GM12878 (cell line): ENCODE data around the gene C16orf74. TPM values are rescaled to one million over a fixed set of nuclear protein-coding genes. Genes with fewer than 3 reads are reported as not detected.

ENCODE experiments used
- ATAC-seq: fragments of 200-7000 bp; cut with Tn5 transposase; 3 replicates; pipeline ENCODE4 v1.9.1; 2020; ENCODE audit warnings: mild to moderate bottlenecking, moderate library complexity
- BruUV-seq: library from RNA; stranded (reverse); fragments of 400-500 nt; replicated peaks from 2 replicates; lab custom pipeline; 2021; lab: Mats Ljungman, UMichigan
- CTCF ChIA-PET: fragments of 300-600 bp; sonication (Branson Sonifier 250); formaldehyde crosslinking; extraction: SDS; loops from one replicate; lab custom pipeline; 2021; ENCODE audit warnings: inconsistent platforms; lab: Yijun Ruan, JAX
- POLR2A ChIA-PET: fragments of 350-600 bp; formaldehyde crosslinking; extraction: SDS; loops from one replicate; lab custom pipeline; 2021; ENCODE audit warnings: inconsistent platforms; lab: Charles Lee
- RAD21 ChIA-PET: fragments of 300-600 bp; sonication (Branson Sonifier 250); formaldehyde crosslinking; loops from one replicate; lab custom pipeline; 2023; ENCODE audit warnings: antibody characterized with exemption; ENCODE audit not compliant: unreplicated experiment; lab: Charles Lee
- SMC1A ChIA-PET: fragments of 300-600 bp; sonication (Branson Sonifier 250); formaldehyde crosslinking; loops from one replicate; lab custom pipeline; 2023; ENCODE audit not compliant: unreplicated experiment, uncharacterized antibody; lab: Charles Lee
- DNase-seq: peaks from one replicate; pipeline ENCODE4 v3.0.0-alpha.2; 2011; ENCODE audit warnings: low read depth, low spot score
- FAIRE-seq: peaks from 3 replicates; lab custom pipeline; 2011; peaks lifted over from hg19 to GRCh38; lab: Jason Lieb, UNC
- H2AFZ ChIP-seq: 2 replicates; pipeline ENCODE4 v1.6.0; 2011; ENCODE audit warnings: low read depth, low read length, control low read depth; ENCODE audit not compliant: control insufficient read depth
- H3K27ac ChIP-seq: 2 replicates; pipeline ENCODE4 v1.5.1; 2011; ENCODE audit warnings: control low read depth; ENCODE audit not compliant: control insufficient read depth, insufficient read depth
- H3K27me3 ChIP-seq, 2 experiments: replicated peaks in 1 of 2; 2 replicates each; pipeline versions ENCODE4 v1.6.0 to v1.6.1; 2011; ENCODE audit warnings: low read length in 1 of 2; ENCODE audit not compliant: control insufficient read depth in 2 of 2, insufficient read depth in 2 of 2
- H3K36me3 ChIP-seq, 2 experiments: 2 replicates each; pipeline ENCODE4 v1.5.1; 2011; ENCODE audit warnings: low read length in 1 of 2; ENCODE audit not compliant: control insufficient read depth in 2 of 2, insufficient read depth in 2 of 2
- H3K4me1 ChIP-seq: 2 replicates; pipeline ENCODE4 v1.6.1; 2011; ENCODE audit warnings: mild to moderate bottlenecking, low read length, moderate library complexity, mixed read lengths; ENCODE audit not compliant: control insufficient read depth, insufficient read depth
- H3K4me2 ChIP-seq: 2 replicates; pipeline ENCODE4 v1.6.0; 2011; ENCODE audit warnings: control low read depth; ENCODE audit not compliant: control insufficient read depth, insufficient read depth
- H3K4me3 ChIP-seq: fragments of 200-600 bp; sonication (generic); 2 replicates; pipeline ENCODE4 v1.5.1; 2016
- H3K79me2 ChIP-seq: 2 replicates; pipeline ENCODE4 v1.6.0; 2011; ENCODE audit warnings: low read length; ENCODE audit not compliant: control insufficient read depth, insufficient read depth
- H3K9ac ChIP-seq: 2 replicates; pipeline ENCODE4 v1.8.0; 2011; ENCODE audit warnings: low read length, control low read depth, mixed read lengths; ENCODE audit not compliant: control insufficient read depth, insufficient read depth
- H3K9me3 ChIP-seq: replicated peaks from 3 replicates; pipeline ENCODE4 v1.5.1; 2011; ENCODE audit warnings: mild to moderate bottlenecking, low read length; ENCODE audit not compliant: control insufficient read depth, insufficient read depth
- H4K20me1 ChIP-seq: 2 replicates; pipeline ENCODE4 v1.6.0; 2011; ENCODE audit not compliant: control insufficient read depth, insufficient read depth
- BHLHE40 ChIP-seq, 2 experiments: fragments of 450-650 bp in 1 of 2; IDR thresholded peaks; 2 replicates each; pipeline ENCODE4 v1.6.1; 2011 to 2017; ENCODE audit warnings: low read depth in 2 of 2, borderline replicate concordance in 1 of 2, improper control_type of control experiment in 1 of 2, low read length in 1 of 2, mild to moderate bottlenecking in 1 of 2
- CHD4 ChIP-seq: fragments of 200-600 bp; sonication (generic); IDR thresholded peaks from 2 replicates; pipeline ENCODE4 v1.6.1; 2016; ENCODE audit warnings: mild to moderate bottlenecking
- E2F8 ChIP-seq: fragments of 450-650 bp; IDR thresholded peaks from 2 replicates; pipeline ENCODE4 v1.6.1; 2018; ENCODE audit warnings: mild to moderate bottlenecking, low read depth, moderate library complexity; ENCODE audit not compliant: partially characterized antibody
- HCFC1 ChIP-seq: fragments of 150-350 bp; IDR thresholded peaks from 2 replicates; pipeline ENCODE4 v1.6.1; 2014; ENCODE audit warnings: low read length
- IKZF1 ChIP-seq: fragments of 450-650 bp; conservative IDR thresholded peaks from 2 replicates; pipeline ENCODE4 v1.6.1; 2017; ENCODE audit warnings: antibody characterized with exemption, mild to moderate bottlenecking
- IRF4 ChIP-seq: IDR thresholded peaks from 2 replicates; pipeline ENCODE4 v1.6.1; 2011; ENCODE audit warnings: low read depth, low read length
- NR2C2 ChIP-seq: IDR thresholded peaks from 2 replicates; pipeline ENCODE4 v1.6.1; 2011; ENCODE audit warnings: borderline replicate concordance, low read depth; ENCODE audit not compliant: control insufficient read depth, insufficient read length
- NRF1 ChIP-seq: conservative IDR thresholded peaks from 2 replicates; pipeline ENCODE4 v1.6.1; 2011; ENCODE audit warnings: mild to moderate bottlenecking, low read depth, low read length, improper control_type of control experiment
- SP1 ChIP-seq: IDR thresholded peaks from one replicate; pipeline ENCODE4 v1.6.1; 2011; ENCODE audit warnings: low read depth, low read length
- STAT1 ChIP-seq: fragments of 450-650 bp; conservative IDR thresholded peaks from 2 replicates; pipeline ENCODE4 v1.6.1; 2014; ENCODE audit warnings: antibody characterized with exemption, mild to moderate bottlenecking
- USF1 ChIP-seq: IDR thresholded peaks from 2 replicates; pipeline ENCODE4 v1.6.1; 2011; ENCODE audit warnings: borderline replicate concordance, low read depth, mild to moderate bottlenecking, moderate library complexity, mixed read lengths, low read length; ENCODE audit not compliant: insufficient read depth; ENCODE audit errors: extremely low read length
- ZBTB40 ChIP-seq: fragments of 450-650 bp; IDR thresholded peaks from 2 replicates; pipeline ENCODE4 v1.6.1; 2016; ENCODE audit warnings: mild to moderate bottlenecking, moderate library complexity, borderline replicate concordance
- ZZZ3 ChIP-seq: IDR thresholded peaks from 2 replicates; pipeline ENCODE4 v1.6.1; 2011; ENCODE audit warnings: low read depth; ENCODE audit not compliant: control insufficient read depth, insufficient read length
- WGBS: methylation state at CpG from one replicate; pipeline ENCODE4 v1.1.6; 2016; ENCODE audit warnings: low lambda C conversion rate; ENCODE audit not compliant: insufficient replicate concordance, insufficient coverage; ENCODE audit errors: missing lambda C conversion rate; 5-methylcytosine and 5-hydroxymethylcytosine counted together
- in situ Hi-C: fragments of 300-500 bp; cut with MboI; formaldehyde crosslinking; loops from 9 replicates; pipeline ENCODE4 v1.14.3; 2018; ENCODE audit warnings: mixed read lengths
- intact Hi-C: fragments of 100-400 bp; cut with micrococcal nuclease; formaldehyde crosslinking; loops from one replicate; pipeline ENCODE4 v1.14.2; 2022; ENCODE audit not compliant: unreplicated experiment
- polyA plus RNA-seq, 11 experiments: library from polyadenylated mRNA; depleted of rRNA in 4 of 11; unstranded in 6 of 11; stranded (reverse) in 5 of 11; fragments of >200 nt; fragmentation: Nextera tagmentation in 4 of 11; fragmentation: Illumina TruSeq in 1 of 11; extraction: Ambion mirVana in 4 of 11; extraction: Trizol in 1 of 11; gene quantifications; 1 replicate in 1 of 11; 2 replicates in 10 of 11; pipeline versions ENCODE4 v1.2.1 to v1.2.3, GENCODE V29; 2011 to 2016; ENCODE audit warnings: inconsistent platforms in 2 of 11, missing spikeins in 2 of 11, low read depth in 1 of 11
- total RNA-seq, 4 experiments: library from RNA; depleted of rRNA in 3 of 4; stranded (reverse); fragments of >200 nt in 3 of 4; fragmentation: Illumina TruSeq in 1 of 4; extraction: Trizol in 1 of 4; gene quantifications; 2 replicates each; pipeline versions ENCODE4 v1.2.1 to v1.2.3, GENCODE V29; 2013 to 2021
- TF ChIP-seq, protein P1 (sequence below): IDR thresholded peaks from 2 replicates; pipeline ENCODE4 v1.6.1; 2011; ENCODE audit warnings: low read depth, low read length, improper control_type of control experiment, borderline replicate concordance

C16orf74 gene
- total and polyA plus RNA-seq, 10 of the 15 experiments (the other 5 are each of a cell fraction or from before 2014, with no cell fraction given) = 0.23 to 20.1 (median 6.8) TPM

- TF ChIP-seq BHLHE40 (IDR thresholded peaks at IDR 0.05; ENCODE audit: borderline replicate concordance in 1 of 2, low read depth in 2 of 2, low read length in 1 of 2) = no peak
- TF ChIP-seq, all 136 proteins: peak for 0
Observed at GRCh38 chr16:85697431-85697830, 53.5 kb downstream of the C16orf74 start (continued).

GRCh38 chr16:85696781-85697180 is 54.1 kb downstream of the C16orf74 start:
- ATAC-seq = no peak
- BruUV-seq = no TSS peak
- SMC1A ChIA-PET = interaction anchor here (1.3 kb wide), 1 partner anchor 11 kb away, joined by 3 read pairs; no protein-coding TSS in a partner anchor
- FAIRE-seq = no peak
- Histone ChIP-seq H4K20me1 (no peaks in the 10 kb centered on the region), H3K4me3 (no peak overlapping the region), H3K4me2 (no peak overlapping the region), H3K36me3 (no peaks in the 10 kb centered on the region), H3K9me3 (no peaks in the 10 kb centered on the region), H2AFZ (no peak overlapping the region), H3K27ac (no peak overlapping the region), H3K79me2 (no peaks in the 10 kb centered on the region), H3K9ac (no peak overlapping the region), H3K27me3 (peaks cover 1 to 2% of the 10 kb centered on the region in 2 experiments; a peak in 3 of 4 replicates), H3K4me1 (no peaks in the 10 kb centered on the region)
- POLR2A ChIA-PET = no interaction called here
- intact Hi-C loops (no loop called here), in situ Hi-C loops (no loop called here)
- 77% methylated on average over 16 of the region's 16 CpGs for WGBS
- DNase-seq = no peak
- RAD21 ChIA-PET = no interaction called here
- CTCF ChIA-PET = interaction anchor here (1.9 kb wide), 1 partner anchor 21 kb away, joined by 5 read pairs; no protein-coding TSS in a partner anchor
- TF ChIP-seq, protein P1, sequence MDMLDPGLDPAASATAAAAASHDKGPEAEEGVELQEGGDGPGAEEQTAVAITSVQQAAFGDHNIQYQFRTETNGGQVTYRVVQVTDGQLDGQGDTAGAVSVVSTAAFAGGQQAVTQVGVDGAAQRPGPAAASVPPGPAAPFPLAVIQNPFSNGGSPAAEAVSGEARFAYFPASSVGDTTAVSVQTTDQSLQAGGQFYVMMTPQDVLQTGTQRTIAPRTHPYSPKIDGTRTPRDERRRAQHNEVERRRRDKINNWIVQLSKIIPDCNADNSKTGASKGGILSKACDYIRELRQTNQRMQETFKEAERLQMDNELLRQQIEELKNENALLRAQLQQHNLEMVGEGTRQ = no peak
- no peak for TF ChIP-seq ZZZ3
- TF ChIP-seq BHLHE40 (IDR thresholded peaks at IDR 0.05; ENCODE audit: borderline replicate concordance in 1 of 2, low read depth in 2 of 2, low read length in 1 of 2) = no peak
- TF ChIP-seq HCFC1 = no peak
- no peak for TF ChIP-seq NR2C2
- TF ChIP-seq CHD4 = no peak
- no peak for TF ChIP-seq SP1
- no peak for TF ChIP-seq NRF1
- TF ChIP-seq STAT1 = no peak
- TF ChIP-seq USF1 = no peak
- no peak for TF ChIP-seq E2F8
- no peak for TF ChIP-seq ZBTB40
- TF ChIP-seq IRF4 = no peak
- no peak for TF ChIP-seq IKZF1
